Measurements from ENCODE around the gene LRP6. TPM values are rescaled to one million over a fixed set of nuclear protein-coding genes. Genes with fewer than 3 reads are reported as not detected.

Gene LRP6
- total and polyA plus RNA-seq, 2 of the 13 experiments (the other 11 are each of a cell fraction or from before 2014, with no cell fraction given): 33.8 to 42.0 TPM

DNA sequence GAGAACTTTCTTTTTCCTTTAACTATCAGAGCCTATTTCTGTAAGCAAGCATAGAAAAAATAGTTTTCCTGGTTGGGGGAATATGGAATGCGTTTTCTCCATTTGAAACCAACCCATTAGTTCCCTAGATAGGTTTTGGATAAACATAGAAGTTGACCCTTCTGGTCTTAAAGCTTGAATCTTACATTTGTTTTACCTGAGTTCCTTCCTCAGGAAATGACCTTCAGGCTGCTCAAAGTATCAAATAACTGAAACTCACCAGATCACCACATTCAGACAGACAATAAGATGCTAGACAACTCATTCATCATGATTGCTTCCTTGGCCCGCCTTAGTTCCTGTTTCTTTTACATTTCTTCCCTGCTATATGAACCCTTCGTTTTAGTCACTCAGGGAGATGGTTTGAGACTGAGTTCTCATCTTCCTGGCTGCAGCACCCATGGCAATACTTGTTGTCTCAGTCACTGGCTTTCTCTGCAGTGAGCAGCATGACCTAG is 52.2 kb downstream of the LRP6 start (continued):
- TF ChIP-seq SIX1 (CRISPR knock-in tag; IDR thresholded peaks at IDR 0.05; ENCODE audit: borderline replicate concordance) (peak; percentile 81), KDM6A (CRISPR knock-in tag; IDR thresholded peaks at IDR 0.05; ENCODE audit: low read depth) (no peak), ZNF788 (CRISPR knock-in tag; IDR thresholded peaks at IDR 0.05; ENCODE audit: borderline replicate concordance) (no peak), MEIS2 (CRISPR knock-in tag; IDR thresholded peaks at IDR 0.05) (0 out of 2 replicates have a peak, but pooled peaks have one; percentile 47), HES4 (CRISPR knock-in tag; IDR thresholded peaks at IDR 0.05; ENCODE audit: borderline replicate concordance) (no peak), TAF1 (CRISPR knock-in tag; IDR thresholded peaks at IDR 0.05) (no peak), ZNF3 (CRISPR knock-in tag; IDR thresholded peaks at IDR 0.05) (no peak), ZNF136 (CRISPR knock-in tag; IDR thresholded peaks at IDR 0.05; ENCODE audit: low read depth) (no peak), ISL2 (CRISPR knock-in tag; IDR thresholded peaks at IDR 0.05) (peak; percentile 57), ZNF782 (CRISPR knock-in tag; IDR thresholded peaks at IDR 0.05; ENCODE audit: borderline replicate concordance) (no peak), TEAD3 (CRISPR knock-in tag; optimal IDR thresholded peaks at IDR 0.05; ENCODE audit: borderline replicate concordance) (peak; percentile 30), MIER2 (CRISPR knock-in tag; IDR thresholded peaks at IDR 0.05) (no peak), ZFP62 (CRISPR knock-in tag; IDR thresholded peaks at IDR 0.05) (no peak), ZNF816 (CRISPR knock-in tag; IDR thresholded peaks at IDR 0.05; ENCODE audit: borderline replicate concordance) (no peak), ZNF589 (CRISPR knock-in tag; conservative IDR thresholded peaks at IDR 0.05) (no peak), HMGA1 (CRISPR knock-in tag; conservative IDR thresholded peaks at IDR 0.05) (no peak), ZNF761 (CRISPR knock-in tag; conservative IDR thresholded peaks at IDR 0.05) (no peak), NCOA2 (CRISPR knock-in tag; IDR thresholded peaks at IDR 0.05) (peak; percentile 20; the same call in 1 of the 2 replicates), ZNF343 (CRISPR knock-in tag; IDR thresholded peaks at IDR 0.05) (no peak), SP2 (CRISPR knock-in tag; IDR thresholded peaks at IDR 0.05) (no peak)
- TF ChIP-seq, protein P1, sequence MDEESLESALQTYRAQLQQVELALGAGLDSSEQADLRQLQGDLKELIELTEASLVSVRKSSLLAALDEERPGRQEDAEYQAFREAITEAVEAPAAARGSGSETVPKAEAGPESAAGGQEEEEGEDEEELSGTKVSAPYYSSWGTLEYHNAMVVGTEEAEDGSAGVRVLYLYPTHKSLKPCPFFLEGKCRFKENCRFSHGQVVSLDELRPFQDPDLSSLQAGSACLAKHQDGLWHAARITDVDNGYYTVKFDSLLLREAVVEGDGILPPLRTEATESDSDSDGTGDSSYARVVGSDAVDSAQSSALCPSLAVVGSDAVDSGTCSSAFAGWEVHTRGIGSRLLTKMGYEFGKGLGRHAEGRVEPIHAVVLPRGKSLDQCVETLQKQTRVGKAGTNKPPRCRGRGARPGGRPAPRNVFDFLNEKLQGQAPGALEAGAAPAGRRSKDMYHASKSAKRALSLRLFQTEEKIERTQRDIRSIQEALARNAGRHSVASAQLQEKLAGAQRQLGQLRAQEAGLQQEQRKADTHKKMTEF (CRISPR knock-in tag; IDR thresholded peaks at IDR 0.05): 0 out of 2 replicates have a peak, but pooled peaks have one; percentile 22
- TF ChIP-seq, protein P2, sequence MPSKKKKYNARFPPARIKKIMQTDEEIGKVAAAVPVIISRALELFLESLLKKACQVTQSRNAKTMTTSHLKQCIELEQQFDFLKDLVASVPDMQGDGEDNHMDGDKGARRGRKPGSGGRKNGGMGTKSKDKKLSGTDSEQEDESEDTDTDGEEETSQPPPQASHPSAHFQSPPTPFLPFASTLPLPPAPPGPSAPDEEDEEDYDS (CRISPR knock-in tag; IDR thresholded peaks at IDR 0.05): 0 out of 2 replicates have a peak, but pooled peaks have one; percentile 12
- TF ChIP-seq, protein P3, sequence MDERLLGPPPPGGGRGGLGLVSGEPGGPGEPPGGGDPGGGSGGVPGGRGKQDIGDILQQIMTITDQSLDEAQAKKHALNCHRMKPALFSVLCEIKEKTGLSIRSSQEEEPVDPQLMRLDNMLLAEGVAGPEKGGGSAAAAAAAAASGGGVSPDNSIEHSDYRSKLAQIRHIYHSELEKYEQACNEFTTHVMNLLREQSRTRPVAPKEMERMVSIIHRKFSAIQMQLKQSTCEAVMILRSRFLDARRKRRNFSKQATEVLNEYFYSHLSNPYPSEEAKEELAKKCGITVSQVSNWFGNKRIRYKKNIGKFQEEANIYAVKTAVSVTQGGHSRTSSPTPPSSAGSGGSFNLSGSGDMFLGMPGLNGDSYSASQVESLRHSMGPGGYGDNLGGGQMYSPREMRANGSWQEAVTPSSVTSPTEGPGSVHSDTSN (CRISPR knock-in tag; IDR thresholded peaks at IDR 0.05): no peak
- TF ChIP-seq, protein P4, sequence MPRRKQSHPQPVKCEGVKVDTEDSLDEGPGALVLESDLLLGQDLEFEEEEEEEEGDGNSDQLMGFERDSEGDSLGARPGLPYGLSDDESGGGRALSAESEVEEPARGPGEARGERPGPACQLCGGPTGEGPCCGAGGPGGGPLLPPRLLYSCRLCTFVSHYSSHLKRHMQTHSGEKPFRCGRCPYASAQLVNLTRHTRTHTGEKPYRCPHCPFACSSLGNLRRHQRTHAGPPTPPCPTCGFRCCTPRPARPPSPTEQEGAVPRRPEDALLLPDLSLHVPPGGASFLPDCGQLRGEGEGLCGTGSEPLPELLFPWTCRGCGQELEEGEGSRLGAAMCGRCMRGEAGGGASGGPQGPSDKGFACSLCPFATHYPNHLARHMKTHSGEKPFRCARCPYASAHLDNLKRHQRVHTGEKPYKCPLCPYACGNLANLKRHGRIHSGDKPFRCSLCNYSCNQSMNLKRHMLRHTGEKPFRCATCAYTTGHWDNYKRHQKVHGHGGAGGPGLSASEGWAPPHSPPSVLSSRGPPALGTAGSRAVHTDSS (CRISPR knock-in tag; conservative IDR thresholded peaks at IDR 0.05): no peak
- TF ChIP-seq, protein P5, sequence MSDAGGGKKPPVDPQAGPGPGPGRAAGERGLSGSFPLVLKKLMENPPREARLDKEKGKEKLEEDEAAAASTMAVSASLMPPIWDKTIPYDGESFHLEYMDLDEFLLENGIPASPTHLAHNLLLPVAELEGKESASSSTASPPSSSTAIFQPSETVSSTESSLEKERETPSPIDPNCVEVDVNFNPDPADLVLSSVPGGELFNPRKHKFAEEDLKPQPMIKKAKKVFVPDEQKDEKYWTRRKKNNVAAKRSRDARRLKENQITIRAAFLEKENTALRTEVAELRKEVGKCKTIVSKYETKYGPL (CRISPR knock-in tag; IDR thresholded peaks at IDR 0.05): no peak
- TF ChIP-seq, protein P6, sequence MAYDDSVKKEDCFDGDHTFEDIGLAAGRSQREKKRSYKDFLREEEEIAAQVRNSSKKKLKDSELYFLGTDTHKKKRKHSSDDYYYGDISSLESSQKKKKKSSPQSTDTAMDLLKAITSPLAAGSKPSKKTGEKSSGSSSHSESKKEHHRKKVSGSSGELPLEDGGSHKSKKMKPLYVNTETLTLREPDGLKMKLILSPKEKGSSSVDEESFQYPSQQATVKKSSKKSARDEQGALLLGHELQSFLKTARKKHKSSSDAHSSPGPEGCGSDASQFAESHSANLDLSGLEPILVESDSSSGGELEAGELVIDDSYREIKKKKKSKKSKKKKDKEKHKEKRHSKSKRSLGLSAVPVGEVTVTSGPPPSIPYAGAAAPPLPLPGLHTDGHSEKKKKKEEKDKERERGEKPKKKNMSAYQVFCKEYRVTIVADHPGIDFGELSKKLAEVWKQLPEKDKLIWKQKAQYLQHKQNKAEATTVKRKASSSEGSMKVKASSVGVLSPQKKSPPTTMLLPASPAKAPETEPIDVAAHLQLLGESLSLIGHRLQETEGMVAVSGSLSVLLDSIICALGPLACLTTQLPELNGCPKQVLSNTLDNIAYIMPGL (CRISPR knock-in tag; IDR thresholded peaks at IDR 0.05; ENCODE audit: borderline replicate concordance in 1 of 2, low read depth in 1 of 2): no peak

All from HepG2 (cell line).